Esophagus squamous epithelium (tissue), 5 donors: Measurements from ENCODE around the gene MXD1. TPM values are rescaled to one million over a fixed set of nuclear protein-coding genes. Genes with fewer than 3 reads are reported as not detected.

ENCODE experiments used
- DNase-seq: peaks from one replicate; lab custom pipeline; 2025; lab: John Stamatoyannopoulos, UW
- H3K27ac ChIP-seq, 4 donors: fragments of 200-600 bp; sonication (generic); one replicate each; pipeline ENCODE4 v1.5.1; 2016 to 2019; ENCODE audit warnings: mild to moderate bottlenecking in 1 of 4
- H3K27me3 ChIP-seq, 4 donors: fragments of 200-600 bp; sonication (generic); 1 replicate in 3 of 4; 2 replicates in 1 of 4; pipeline versions ENCODE4 v1.5.1 to v1.6.0; 2017 to 2021; ENCODE audit warnings: antibody characterized with exemption in 1 of 4
- H3K36me3 ChIP-seq, 3 donors: fragments of 200-600 bp; sonication (generic); one replicate each; pipeline ENCODE4 v1.5.1; 2016 to 2019
- H3K4me1 ChIP-seq, 3 donors: fragments of 200-600 bp; sonication (generic); one replicate each; pipeline ENCODE4 v1.5.1; 2017 to 2019
- H3K4me3 ChIP-seq, 4 donors: fragments of 200-600 bp; sonication (generic); 1 replicate in 3 of 4; 2 replicates in 1 of 4; pipeline ENCODE4 v1.5.1; 2016 to 2019; ENCODE audit warnings: mild to moderate bottlenecking in 2 of 4, moderate library complexity in 1 of 4
- H3K9me3 ChIP-seq, 3 donors: fragments of 200-600 bp; sonication (generic); one replicate each; pipeline ENCODE4 v1.5.1; 2016 to 2019
- CTCF ChIP-seq, 6 experiments: fragments of 450-650 bp in 4 of 6; fragments of 200-600 bp in 2 of 6; sonication (generic) in 2 of 6; IDR thresholded peaks; one replicate each; pipeline ENCODE4 v1.5.1; 2016 to 2019; ENCODE audit warnings: antibody characterized with exemption in 6 of 6, mild to moderate bottlenecking in 4 of 6, moderate library complexity in 4 of 6
- POLR2A ChIP-seq, 4 donors: fragments of 450-650 bp; IDR thresholded peaks; one replicate each; pipeline ENCODE4 v1.6.1; 2017; ENCODE audit warnings: antibody characterized with exemption in 4 of 4, mild to moderate bottlenecking in 4 of 4, moderate library complexity in 3 of 4
- WGBS, 2 donors: methylation state at CpG; one replicate each; pipeline ENCODE4 v1.1.5; 2018; 5-methylcytosine and 5-hydroxymethylcytosine counted together
- intact Hi-C: fragments of 100-400 bp; cut with DNase I; formaldehyde crosslinking; loops from one replicate; pipeline ENCODE4 v1.15.0; 2022
- total RNA-seq, 4 donors: library from RNA; depleted of rRNA; stranded (reverse); fragments of >200 nt; gene quantifications; one replicate each; pipeline ENCODE4 v1.1.0, GENCODE V29; 2016
- donor health status: DM: yes; HTN: yes; CAD: no.

MXD1 gene
- total RNA-seq, 4 donors from 2014 or later, result 38.5 to 121 (median 83.2) TPM

DNA sequence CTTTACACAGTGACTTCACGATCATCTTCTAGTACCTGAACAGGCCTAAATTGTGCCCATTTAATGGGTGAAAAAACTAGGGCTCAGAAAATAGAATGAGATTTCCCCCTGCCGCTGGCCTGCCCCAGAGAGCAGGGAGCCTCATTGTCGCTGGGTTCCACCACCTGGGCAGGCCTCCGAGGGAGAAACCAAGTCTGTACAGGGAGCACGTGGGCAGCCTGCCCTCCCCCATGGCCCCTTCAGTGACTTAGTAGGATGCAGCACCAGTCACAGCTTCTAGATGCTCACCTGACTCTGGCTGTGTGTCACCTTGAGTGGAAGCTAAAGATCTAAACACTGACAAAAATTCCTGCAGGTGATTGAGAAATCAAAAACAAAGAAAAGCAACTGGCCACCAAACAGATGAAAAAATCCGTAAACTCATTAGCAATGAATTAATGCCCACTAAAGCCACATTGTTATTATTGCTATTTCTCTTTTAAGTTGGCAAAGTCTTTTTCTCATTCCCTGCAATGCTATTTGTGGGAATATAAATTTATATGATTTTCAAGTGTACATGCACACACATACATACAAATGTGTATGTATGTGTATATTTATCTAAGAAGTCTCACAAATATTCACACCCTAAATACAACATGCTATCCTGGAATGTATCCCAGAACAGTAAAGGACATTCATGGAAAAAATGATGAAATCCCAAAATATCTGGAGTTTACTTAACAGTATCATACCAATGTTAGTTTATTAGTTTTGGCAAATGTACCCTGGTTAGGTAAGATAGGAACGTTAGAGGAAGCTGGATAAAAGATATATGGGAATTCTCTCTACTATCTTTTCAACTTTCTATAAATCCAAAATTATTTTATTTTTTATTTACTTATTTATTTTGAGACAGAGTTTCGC is 65.2 kb downstream of the MXD1 start:
- no peaks in the 10 kb centered on the region for H3K9me3 ChIP-seq
- no peaks in the 10 kb centered on the region for H3K36me3 ChIP-seq
- intact Hi-C loops, result no loop called here
- no peak overlapping the region for H3K4me3 ChIP-seq
- DNase-seq, result no peak
- 77 to 83% methylated on average over 7 of the region's 8 CpGs for WGBS, 2 donors
- no peaks in the 10 kb centered on the region for H3K27me3 ChIP-seq
- H3K4me1 ChIP-seq, result no peaks in the 10 kb centered on the region
- no peak for TF ChIP-seq POLR2A (IDR thresholded peaks at IDR 0.05)
- TF ChIP-seq CTCF (IDR thresholded peaks at IDR 0.05), result no peak
- H3K27ac ChIP-seq, result no peak overlapping the region

GRCh38 chr2:69983392-69983966 is 68.6 kb downstream of the MXD1 start:
- H3K27me3 ChIP-seq, result no peaks in the 10 kb centered on the region
- no peaks in the 10 kb centered on the region for H3K9me3 ChIP-seq
- TF ChIP-seq CTCF (IDR thresholded peaks at IDR 0.05), result no peak
- no peak for TF ChIP-seq POLR2A (IDR thresholded peaks at IDR 0.05)
- intact Hi-C loops, result no loop called here
- H3K4me1 ChIP-seq, result no peaks in the 10 kb centered on the region
- no peaks in the 10 kb centered on the region for H3K36me3 ChIP-seq
- WGBS, 2 donors, result 88 to 90% methylated on average over 3 of the region's 3 CpGs
- no peak overlapping the region for H3K27ac ChIP-seq
- H3K4me3 ChIP-seq, result no peak overlapping the region
- DNase-seq, result no peak

DNA sequence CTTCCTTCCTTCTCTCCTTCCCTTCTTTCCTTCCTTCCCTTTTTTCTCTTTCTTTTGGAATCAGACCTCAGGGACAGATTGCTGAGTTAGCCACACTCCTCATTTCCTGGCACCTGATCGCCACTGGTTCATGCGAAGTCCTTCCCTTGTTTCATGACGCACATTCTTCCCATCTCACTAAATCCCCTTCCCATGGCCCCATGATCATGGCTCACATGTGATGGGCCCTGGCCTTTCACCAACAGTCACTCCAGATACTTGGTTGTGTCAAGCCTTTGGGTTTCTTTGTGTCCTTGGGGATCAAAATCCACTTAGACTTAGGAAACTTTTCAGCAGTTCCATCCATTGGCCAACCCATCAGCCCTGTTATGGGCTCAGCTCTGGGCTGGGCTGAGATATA is 70.3 kb downstream of the MXD1 start:
- intact Hi-C loops, result no loop called here
- H3K27ac ChIP-seq, result no peak overlapping the region
- H3K36me3 ChIP-seq, result no peaks in the 10 kb centered on the region
- H3K9me3 ChIP-seq, result no peaks in the 10 kb centered on the region
- H3K4me1 ChIP-seq, result peaks cover 0 to 14% (median 0%) of the 10 kb centered on the region in 3 donors
- 86 to 90% methylated on average over 3 of the region's 3 CpGs for WGBS, 2 donors
- no peaks in the 10 kb centered on the region for H3K27me3 ChIP-seq
- no peak overlapping the region for H3K4me3 ChIP-seq
- no peak for TF ChIP-seq CTCF (IDR thresholded peaks at IDR 0.05)
- no peak for TF ChIP-seq POLR2A (IDR thresholded peaks at IDR 0.05)
- no peak for DNase-seq

GRCh38 chr2:69985688-69986087 is 70.8 kb downstream of the MXD1 start:
- no peaks in the 10 kb centered on the region for H3K36me3 ChIP-seq
- 72 to 82% methylated on average over 10 of the region's 10 CpGs for WGBS, 2 donors
- no peak overlapping the region for H3K27ac ChIP-seq
- TF ChIP-seq POLR2A (IDR thresholded peaks at IDR 0.05) (no peak), CTCF (IDR thresholded peaks at IDR 0.05) (no peak)
- no peaks in the 10 kb centered on the region for H3K9me3 ChIP-seq
- H3K4me3 ChIP-seq, result no peak overlapping the region
- intact Hi-C loops, result no loop called here
- H3K27me3 ChIP-seq, result no peaks in the 10 kb centered on the region
- no peak for DNase-seq
- peaks cover 0 to 14% (median 0%) of the 10 kb centered on the region in 3 donors for H3K4me1 ChIP-seq

- intact Hi-C loops, result no loop called here
- Histone ChIP-seq H3K4me1 (peaks cover 0 to 14% (median 0%) of the 10 kb centered on the region in 3 donors), H3K9me3 (no peaks in the 10 kb centered on the region), H3K36me3 (no peaks in the 10 kb centered on the region), H3K27ac (no peak overlapping the region), H3K27me3 (no peaks in the 10 kb centered on the region), H3K4me3 (no peak overlapping the region)
- no peak for DNase-seq
- TF ChIP-seq CTCF (IDR thresholded peaks at IDR 0.05), result no peak
- 75 to 90% methylated on average over 1 to 3 of the region's 4 CpGs for WGBS, 2 donors
These were observed 71.8 kb downstream of the MXD1 start for GRCh38 chr2:69986691-69987090.
